Nephron progenitor cell (in vitro differentiated cells): Measurements from ENCODE around the gene SREBF1.

ENCODE experiments used
- DNase-seq: peaks from one replicate; pipeline ENCODE4 v3.0.0; 2021
- H3K27ac Mint-ChIP-seq: 2 replicates; pipeline ENCODE4 v1.8.0; 2021; ENCODE audit warnings: mild to moderate bottlenecking, moderate library complexity, mixed read lengths
- H3K27me3 Mint-ChIP-seq: 2 replicates; pipeline ENCODE4 v1.8.0; 2021; ENCODE audit warnings: mild to moderate bottlenecking, low read depth, mixed read lengths; ENCODE audit not compliant: poor library complexity
- H3K36me3 Mint-ChIP-seq: 2 replicates; pipeline ENCODE4 v1.8.0; 2021; ENCODE audit warnings: low read depth, mixed read lengths
- H3K4me1 Mint-ChIP-seq: 2 replicates; pipeline ENCODE4 v1.8.0; 2021; ENCODE audit warnings: mixed read lengths
- H3K4me3 Mint-ChIP-seq: 2 replicates; pipeline ENCODE4 v1.8.0; 2021; ENCODE audit warnings: mild to moderate bottlenecking, moderate library complexity, mixed read lengths
- H3K9me3 Mint-ChIP-seq: 2 replicates; pipeline ENCODE4 v1.8.0; 2021; ENCODE audit warnings: mild to moderate bottlenecking, moderate library complexity, mixed read lengths
- CTCF ChIP-seq: fragments of 200-600 bp; sonication (generic); IDR thresholded peaks from 2 replicates; pipeline ENCODE4 v1.5.0; 2021; ENCODE audit warnings: antibody characterized with exemption

Gene SREBF1

DNA sequence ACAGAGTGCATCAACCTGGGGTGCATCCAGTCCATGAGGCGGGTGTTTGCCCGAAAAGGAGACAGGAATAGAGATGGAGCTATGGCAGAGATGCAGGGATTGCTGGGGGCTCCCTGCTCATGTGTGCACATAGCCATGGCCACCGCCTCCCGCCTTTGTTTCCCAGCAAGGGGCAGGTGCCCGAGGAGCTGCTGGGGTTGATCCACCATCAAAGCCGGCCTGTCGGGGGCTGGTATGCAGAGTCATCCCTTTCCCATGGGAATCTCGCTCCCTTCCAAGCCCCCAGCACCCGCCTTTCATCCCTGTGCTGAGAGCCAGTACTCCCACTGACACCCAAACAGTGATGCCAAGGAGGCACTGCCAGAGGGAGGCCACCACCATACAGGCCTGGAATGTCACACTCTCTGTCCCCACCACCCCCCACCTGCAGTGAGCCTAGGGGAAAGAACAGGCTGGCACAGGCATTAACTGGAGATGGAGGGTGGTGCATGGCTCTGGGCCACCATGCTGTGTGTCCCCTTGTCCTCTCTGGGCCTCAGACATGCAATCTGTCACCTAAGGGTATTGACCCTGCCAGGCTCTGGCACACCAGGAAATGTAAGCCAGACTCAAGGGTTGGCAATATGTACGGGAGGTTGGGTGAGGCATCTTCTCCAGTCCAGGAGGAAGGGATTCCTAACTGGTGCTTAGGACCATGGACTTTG, 65.1 kb downstream of the SREBF1 start:
- no peak for DNase-seq
- H3K27me3 Mint-ChIP-seq, result no peaks in the 10 kb centered on the region
- H3K9me3 Mint-ChIP-seq, result no peaks in the 10 kb centered on the region
- no peak overlapping the region for H3K27ac Mint-ChIP-seq
- no peak for TF ChIP-seq CTCF
- peaks cover under 1% of the 10 kb centered on the region for H3K36me3 Mint-ChIP-seq
- H3K4me3 Mint-ChIP-seq, result peak overlapping the region; percentile 48
- H3K4me1 Mint-ChIP-seq, result peaks cover 76% of the 10 kb centered on the region

- no peak for DNase-seq
- Mint-ChIP-seq H3K4me3 (peak overlapping the region; percentile 62), H3K27ac (peak overlapping the region; percentile 97), H3K27me3 (no peaks in the 10 kb centered on the region), H3K9me3 (no peaks in the 10 kb centered on the region), H3K4me1 (peaks cover 82% of the 10 kb centered on the region), H3K36me3 (no peaks in the 10 kb centered on the region)
- no peak for TF ChIP-seq CTCF
Measured at GRCh38 chr17:17770632-17771044, 66.1 kb downstream of the SREBF1 start.

DNA sequence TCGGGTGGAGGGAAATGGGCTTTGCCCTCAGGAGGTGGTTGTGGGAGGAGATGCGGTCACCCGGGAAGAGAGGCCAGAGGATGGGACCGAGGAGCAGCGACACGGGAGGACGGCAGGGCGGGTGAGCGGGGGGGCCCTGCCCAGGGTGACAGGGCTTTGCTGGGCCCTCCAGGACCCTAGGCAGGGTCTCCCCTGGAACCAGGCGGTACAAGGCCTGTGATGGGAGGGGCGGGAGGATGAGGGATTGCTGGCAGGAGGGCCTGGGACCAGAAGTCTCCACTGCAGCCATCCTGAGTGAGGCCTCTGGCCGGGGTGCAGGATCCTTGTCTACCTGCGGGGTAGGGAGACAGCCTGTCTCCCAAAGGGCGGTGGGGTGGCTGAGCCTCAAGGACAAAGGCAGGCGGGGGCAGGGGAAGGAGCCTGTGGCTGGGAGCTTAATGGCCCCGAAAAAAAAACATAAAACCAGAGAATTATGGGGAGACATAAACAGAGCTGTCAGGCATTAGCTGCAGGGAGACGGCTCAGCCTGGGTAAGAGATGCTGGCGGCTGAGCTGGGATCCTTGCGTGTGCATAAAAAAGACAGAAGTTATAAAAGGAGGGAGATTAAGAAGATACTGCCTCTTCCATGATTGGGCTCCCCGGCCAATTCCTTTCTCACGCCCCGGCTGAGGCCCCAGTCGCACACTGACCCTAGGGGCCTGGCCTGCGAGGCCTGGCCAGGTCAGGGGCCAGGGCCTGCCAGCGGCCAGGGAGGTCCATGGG, 66.7 kb downstream of the SREBF1 start:
- peak; percentile 54 for DNase-seq
- no peak for TF ChIP-seq CTCF
- Mint-ChIP-seq H3K4me3 (peak overlapping the region; percentile 71), H3K27ac (peak overlapping the region; percentile 97), H3K4me1 (peaks cover 83% of the 10 kb centered on the region), H3K36me3 (peaks cover 2% of the 10 kb centered on the region), H3K9me3 (no peaks in the 10 kb centered on the region), H3K27me3 (no peaks in the 10 kb centered on the region)

DNA sequence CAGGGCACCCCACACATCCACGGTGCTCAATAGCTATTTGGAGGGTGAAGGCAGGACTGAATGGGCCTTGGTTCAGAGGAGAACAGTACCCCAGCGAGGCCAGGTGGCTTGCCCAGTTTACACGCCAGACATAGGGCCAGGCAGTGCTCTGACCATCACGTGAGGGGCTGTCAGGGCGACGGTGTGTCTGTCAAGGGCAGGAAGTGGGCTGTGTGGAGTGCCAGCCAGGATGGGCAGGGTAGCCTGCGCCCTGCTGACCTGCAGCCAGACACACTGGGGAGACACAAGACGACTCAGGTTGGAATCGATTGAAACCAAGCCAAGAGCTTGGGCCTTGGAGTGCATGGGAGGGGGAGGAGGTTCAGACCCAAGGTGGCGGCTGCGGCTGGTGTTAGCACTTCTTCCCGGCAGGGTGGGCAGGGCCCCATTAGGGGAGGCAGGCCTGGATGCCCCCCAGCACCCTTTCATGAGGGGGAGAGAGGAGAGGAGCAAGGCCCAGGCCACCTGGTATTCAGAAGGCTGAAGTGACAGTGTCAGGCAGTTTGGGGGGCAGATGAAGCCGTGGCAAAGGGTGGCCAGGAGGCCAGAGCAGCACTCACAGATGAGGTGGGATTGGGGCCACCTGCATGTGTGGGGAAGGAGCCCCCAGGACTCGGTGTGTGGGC, 68.2 kb downstream of the SREBF1 start:
- peak overlapping the region; percentile 71 for H3K4me3 Mint-ChIP-seq
- TF ChIP-seq CTCF, result no peak
- no peaks in the 10 kb centered on the region for H3K27me3 Mint-ChIP-seq
- peaks cover 90% of the 10 kb centered on the region for H3K4me1 Mint-ChIP-seq
- DNase-seq, result no peak
- no peaks in the 10 kb centered on the region for H3K9me3 Mint-ChIP-seq
- peaks cover 14% of the 10 kb centered on the region for H3K36me3 Mint-ChIP-seq
- peak overlapping the region; percentile 97 for H3K27ac Mint-ChIP-seq

DNA sequence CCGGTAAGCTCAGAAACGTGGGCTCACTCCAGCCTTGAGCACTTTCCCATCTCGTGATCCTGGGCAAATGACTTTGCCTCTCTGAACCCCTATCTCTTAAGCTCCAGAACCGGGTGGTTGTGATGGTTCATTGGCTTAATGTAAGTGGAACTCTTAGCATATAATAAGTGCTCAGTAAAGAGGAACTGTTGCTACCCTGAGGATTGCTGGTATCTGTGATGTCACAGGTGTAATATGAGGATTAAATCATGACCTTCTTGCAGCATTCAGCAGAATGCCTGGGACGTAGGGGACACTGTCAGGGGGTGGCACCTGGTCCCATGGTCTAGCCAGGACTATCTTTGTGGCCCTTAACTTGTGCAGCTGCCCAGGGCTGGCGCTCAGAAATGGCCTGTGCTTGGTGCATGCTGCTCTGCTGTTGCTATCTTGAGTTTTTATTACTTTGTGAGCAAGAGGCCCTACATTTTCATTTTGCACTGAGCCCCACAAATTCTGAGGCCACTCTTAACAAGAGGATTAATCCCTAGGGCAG, 68.8 kb downstream of the SREBF1 start:
- Mint-ChIP-seq H3K27me3 (no peaks in the 10 kb centered on the region), H3K9me3 (no peaks in the 10 kb centered on the region), H3K27ac (peak overlapping the region; percentile 77), H3K4me3 (peak overlapping the region; percentile 47), H3K36me3 (peaks cover 21% of the 10 kb centered on the region), H3K4me1 (peaks cover 96% of the 10 kb centered on the region)
- no peak for TF ChIP-seq CTCF
- no peak for DNase-seq
